Activated CD8-positive, alpha-beta memory T cell treated with anti-CD3 and anti-CD28 coated beads for 36 hours (primary cell): ENCODE results near the gene MFN2. TPM values are rescaled to one million over a fixed set of nuclear protein-coding genes. Genes with fewer than 3 reads are reported as not detected.

ENCODE experiments used
- CTCF ChIA-PET: fragments of 350-600 bp; sonication (Branson Sonifier 250); formaldehyde crosslinking; loops from one replicate; lab custom pipeline; 2021; ENCODE audit warnings: antibody characterized with exemption; lab: Charles Lee
- POLR2A ChIA-PET: fragments of 350-600 bp; sonication (Branson Sonifier 250); formaldehyde crosslinking; loops from one replicate; lab custom pipeline; 2021; ENCODE audit warnings: antibody characterized with exemption; lab: Charles Lee
- total RNA-seq, 2 experiments: library from RNA; stranded (reverse); gene quantifications; one replicate each; pipeline ENCODE4 v1.2.3, GENCODE V29; 2021

MFN2 gene
- total RNA-seq, 2 experiments from 2014 or later, result 85.9 to 92.6 TPM

- ChIA-PET CTCF (no interaction called here), POLR2A (no interaction called here)
Measured at GRCh38 chr1:11955221-11955620, 25.0 kb upstream of the MFN2 start.

GRCh38 chr1:11957398-11957797 lies 22.8 kb upstream of the MFN2 start:
- CTCF ChIA-PET, result no interaction called here

GRCh38 chr1:11957897-11958296 lies 22.3 kb upstream of the MFN2 start:
- ChIA-PET POLR2A (no interaction called here), CTCF (no interaction called here)

More at GRCh38 chr1:11957398-11957797, 22.8 kb upstream of the MFN2 start:
- POLR2A ChIA-PET, result no interaction called here

- CTCF ChIA-PET, result no interaction called here
- POLR2A ChIA-PET, result no interaction called here
Measured at GRCh38 chr1:11960276-11960675, 20.0 kb upstream of the MFN2 start.

GRCh38 chr1:11960715-11961114 lies 19.5 kb upstream of the MFN2 start:
- ChIA-PET CTCF (no interaction called here), POLR2A (no interaction called here)

GRCh38 chr1:11961230-11961629 lies 19.0 kb upstream of the MFN2 start:
- ChIA-PET POLR2A (no interaction called here), CTCF (interaction anchor here (1.3 kb wide), 1 partner anchor 13 kb away, joined by 3 read pairs; no protein-coding TSS in a partner anchor)

GRCh38 chr1:11963622-11964021 lies 16.6 kb upstream of the MFN2 start:
- ChIA-PET POLR2A (no interaction called here), CTCF (no interaction called here)

GRCh38 chr1:11964656-11965055 lies 15.6 kb upstream of the MFN2 start:
- POLR2A ChIA-PET, result no interaction called here
- CTCF ChIA-PET, result no interaction called here

- CTCF ChIA-PET, result no interaction called here
- POLR2A ChIA-PET, result interaction anchor here (1.0 kb wide), 1 partner anchor 57 kb away, joined by 5 read pairs; no protein-coding TSS in a partner anchor
Measured at GRCh38 chr1:11967028-11967547, 13.2 kb upstream of the MFN2 start.

- ChIA-PET POLR2A (no interaction called here), CTCF (interaction anchor here (0.6 to 1.2 kb wide), 3 partner anchors 10 to 206 kb away, joined by 3 read pairs; partner anchors contain the start of gene MFN2)
Measured at GRCh38 chr1:11970441-11971185, 9.6 kb upstream of the MFN2 start.

- POLR2A ChIA-PET, result interaction anchor here (0.5 to 3.9 kb wide), 3 partner anchors 47 to 223 kb away, joined by 3 to 47 read pairs (median 11); no protein-coding TSS in a partner anchor
Measured at GRCh38 chr1:11977625-11978024, 2.6 kb upstream of the MFN2 start.

GRCh38 chr1:11978301-11978700 lies 1.9 kb upstream of the MFN2 start:
- CTCF ChIA-PET, result no interaction called here
- POLR2A ChIA-PET, result interaction anchor here (0.5 to 3.9 kb wide), 4 partner anchors 46 to 281 kb away, joined by 3 to 47 read pairs (median 8); no protein-coding TSS in a partner anchor

More at GRCh38 chr1:11977625-11978024, 2.6 kb upstream of the MFN2 start:
- CTCF ChIA-PET, result no interaction called here

GRCh38 chr1:11979028-11979850 lies 1.0 kb upstream of the MFN2 start:
- POLR2A ChIA-PET, result interaction anchor here (0.5 to 3.9 kb wide), 4 partner anchors 18 to 70 kb away, joined by 3 to 47 read pairs (median 4); no protein-coding TSS in a partner anchor
- CTCF ChIA-PET, result interaction anchor here (1.2 to 1.5 kb wide), 2 partner anchors 101 to 143 kb away, joined by 3 to 4 read pairs; no protein-coding TSS in a partner anchor

GRCh38 chr1:11980676-11980972 lies 380 bp downstream of the MFN2 start:
- POLR2A ChIA-PET, result interaction anchor here (0.6 to 3.9 kb wide), 3 partner anchors 39 to 72 kb away, joined by 3 to 47 read pairs (median 6); partner anchors contain the start of genes KIAA2013 and MIIP
- CTCF ChIA-PET, result interaction anchor here (0.6 to 2.2 kb wide), 5 partner anchors 9 to 144 kb away, joined by 3 to 5 read pairs (median 4); no protein-coding TSS in a partner anchor

- ChIA-PET CTCF (interaction anchor here (2.2 kb wide), 1 partner anchor 74 kb away, joined by 5 read pairs; no protein-coding TSS in a partner anchor), POLR2A (interaction anchor here (0.6 to 3.9 kb wide), 4 partner anchors 35 to 73 kb away, joined by 3 to 47 read pairs (median 4); partner anchors contain the start of gene KIAA2013)
Measured at GRCh38 chr1:11981378-11982009, 1.2 kb downstream of the MFN2 start.

- POLR2A ChIA-PET, result interaction anchor here (0.9 kb wide), 1 partner anchor 74 kb away, joined by 3 read pairs; no protein-coding TSS in a partner anchor
- CTCF ChIA-PET, result interaction anchor here (2.2 kb wide), 1 partner anchor 74 kb away, joined by 5 read pairs; no protein-coding TSS in a partner anchor
Measured at GRCh38 chr1:11982010-11982392, 1.8 kb downstream of the MFN2 start.

GRCh38 chr1:11984121-11984520 lies 3.9 kb downstream of the MFN2 start:
- CTCF ChIA-PET, result interaction anchor here (1.7 kb wide), 1 partner anchor 95 kb away, joined by 4 read pairs; no protein-coding TSS in a partner anchor
- POLR2A ChIA-PET, result interaction anchor here (1.3 kb wide), 1 partner anchor 74 kb away, joined by 4 read pairs; no protein-coding TSS in a partner anchor

GRCh38 chr1:11984576-11984975 lies 4.3 kb downstream of the MFN2 start:
- ChIA-PET CTCF (interaction anchor here (1.7 kb wide), 1 partner anchor 95 kb away, joined by 4 read pairs; no protein-coding TSS in a partner anchor), POLR2A (interaction anchor here (1.3 kb wide), 1 partner anchor 75 kb away, joined by 4 read pairs; no protein-coding TSS in a partner anchor)
